Effector CD4-positive, alpha-beta T cell (primary cell): ENCODE measurements around the gene RCL1.

Experiments used
- DNase-seq: peaks from one replicate; pipeline ENCODE4 v3.0.0-alpha.2; 2020

The RCL1 gene

DNA sequence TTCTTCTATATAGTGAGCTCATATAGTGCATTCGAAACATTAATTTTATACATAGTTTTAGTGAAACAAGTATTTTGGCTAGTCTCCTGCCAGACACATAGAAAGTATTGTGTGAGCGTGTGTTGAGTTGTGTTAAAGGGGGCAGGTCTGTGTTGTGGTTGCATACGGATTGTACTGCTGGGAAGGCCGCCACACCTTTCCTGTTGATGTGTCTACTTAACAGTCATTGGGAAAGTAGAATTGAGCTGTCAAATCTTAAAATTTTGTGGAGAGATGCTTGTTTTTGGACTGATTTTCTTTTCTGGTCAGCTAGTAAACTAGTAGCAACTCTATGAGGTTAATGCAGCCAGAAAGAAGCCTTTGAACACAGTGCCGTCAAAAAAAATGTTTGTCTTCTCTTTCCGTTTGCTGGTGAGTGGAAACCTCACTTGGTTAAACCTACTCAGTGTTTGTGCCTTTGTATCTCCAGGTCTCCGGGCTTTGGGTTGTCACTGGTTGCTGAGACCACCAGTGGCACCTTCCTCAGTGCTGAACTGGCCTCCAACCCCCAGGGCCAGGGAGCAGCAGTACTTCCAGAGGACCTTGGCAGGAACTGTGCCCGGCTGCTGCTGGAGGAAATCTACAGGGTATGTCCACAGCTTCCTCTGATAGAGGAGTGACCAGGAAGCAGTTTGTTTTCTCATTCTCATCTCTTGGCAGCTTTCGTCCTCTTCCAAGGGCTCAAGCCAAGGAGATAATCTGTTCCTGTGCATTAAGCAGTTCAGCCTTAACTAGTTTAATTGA lies 51.5 kb downstream of the RCL1 start:
- DNase-seq: no peak

GRCh38 chr9:4849369-4849768 lies 56.6 kb downstream of the RCL1 start:
- no peak for DNase-seq

DNA sequence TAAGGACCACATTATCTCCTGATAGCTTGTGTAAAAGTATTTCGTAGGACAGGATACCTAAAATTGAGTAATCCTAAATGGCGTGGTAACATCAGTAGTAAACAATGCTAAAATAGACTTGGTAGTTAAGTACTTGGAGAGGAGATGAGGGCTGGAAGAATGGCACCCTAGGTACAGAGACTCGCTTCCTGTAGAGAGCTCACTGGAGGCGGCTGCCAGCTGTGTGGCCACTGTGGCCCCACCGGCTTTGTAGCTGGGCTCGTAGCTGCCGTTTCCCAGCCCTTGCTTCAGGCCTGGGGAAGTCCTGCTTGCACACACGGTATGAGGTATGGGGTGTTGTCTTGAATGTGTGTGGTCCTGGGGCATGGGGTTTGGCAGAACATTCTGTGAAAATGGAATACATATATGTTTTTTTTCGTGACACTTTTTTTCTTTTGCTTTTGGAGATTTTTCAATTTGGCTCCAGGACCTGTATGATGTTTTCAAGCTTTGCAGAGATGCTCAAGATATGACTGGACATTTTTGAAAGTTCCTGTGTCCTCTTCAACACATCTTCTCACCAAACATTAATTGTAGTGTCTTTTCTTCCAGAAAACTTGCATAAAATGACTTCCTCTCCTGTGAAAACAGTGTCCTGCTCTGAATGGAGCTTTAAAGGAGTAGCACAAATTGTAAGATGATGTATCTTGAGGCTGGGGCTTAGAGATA lies 58.0 kb downstream of the RCL1 start:
- no peak for DNase-seq

- no peak for DNase-seq
These were observed 59.7 kb downstream of the RCL1 start for GRCh38 chr9:4852419-4852818.

DNA sequence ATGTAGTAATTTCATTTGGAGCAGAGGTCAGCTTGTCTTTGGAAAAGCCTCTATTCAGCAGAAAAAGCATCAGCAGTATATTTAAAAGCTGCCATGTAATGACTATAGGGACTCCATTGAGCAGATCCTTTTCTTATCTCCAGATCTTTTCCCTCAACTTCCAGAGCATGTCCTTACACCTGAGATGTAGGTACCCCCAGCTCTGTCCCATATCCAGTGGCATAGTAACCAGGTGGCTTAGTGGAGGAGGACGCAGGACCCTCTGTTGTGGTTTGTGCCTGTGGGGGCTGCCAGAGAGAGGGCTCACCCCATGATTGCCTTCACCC lies 61.5 kb downstream of the RCL1 start:
- no peak for DNase-seq

- no peak for DNase-seq
These were observed 63.1 kb downstream of the RCL1 start for GRCh38 chr9:4855841-4856240.

GRCh38 chr9:4857163-4857810 lies 64.5 kb downstream of the RCL1 start:
- no peak for DNase-seq

DNA sequence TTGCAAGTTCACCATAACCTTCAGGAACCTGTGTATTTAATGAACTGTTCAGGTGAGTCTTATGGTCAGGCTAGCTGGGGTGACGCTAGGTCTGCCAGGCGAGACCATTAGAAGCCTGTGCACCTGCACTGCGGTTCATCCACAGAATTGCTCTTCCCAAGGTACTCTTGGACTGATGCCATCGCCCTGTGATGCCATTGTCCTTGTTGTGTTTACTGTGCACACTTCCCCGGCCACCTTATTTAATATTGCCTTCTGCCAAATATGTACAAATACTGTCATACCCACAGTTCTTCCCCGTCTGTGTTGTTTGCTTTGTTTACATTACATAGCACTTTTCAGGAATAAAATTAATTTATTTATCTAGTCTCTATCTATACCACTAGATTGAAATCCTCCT lies 66.3 kb downstream of the RCL1 start:
- DNase-seq: no peak

DNA sequence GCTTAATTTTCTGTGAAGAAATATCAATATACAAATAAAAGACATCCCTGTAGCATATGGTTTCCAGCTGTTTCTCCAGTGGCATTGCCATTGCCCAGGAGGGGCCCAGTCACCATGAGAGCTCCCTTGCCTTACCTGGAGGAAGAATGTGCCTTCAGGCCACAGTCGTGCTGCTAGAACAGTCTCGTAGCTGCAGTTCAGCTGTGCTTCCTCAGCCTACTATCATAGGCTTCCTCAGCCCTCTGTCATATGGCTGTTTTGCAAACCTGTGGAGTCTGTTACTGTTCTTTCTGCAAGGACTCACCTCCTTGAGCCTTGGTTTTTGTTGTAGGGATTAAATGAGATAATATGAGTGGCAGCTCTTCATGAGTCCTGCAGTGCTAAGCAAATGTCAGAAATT lies 67.6 kb downstream of the RCL1 start:
- DNase-seq: no peak

DNA sequence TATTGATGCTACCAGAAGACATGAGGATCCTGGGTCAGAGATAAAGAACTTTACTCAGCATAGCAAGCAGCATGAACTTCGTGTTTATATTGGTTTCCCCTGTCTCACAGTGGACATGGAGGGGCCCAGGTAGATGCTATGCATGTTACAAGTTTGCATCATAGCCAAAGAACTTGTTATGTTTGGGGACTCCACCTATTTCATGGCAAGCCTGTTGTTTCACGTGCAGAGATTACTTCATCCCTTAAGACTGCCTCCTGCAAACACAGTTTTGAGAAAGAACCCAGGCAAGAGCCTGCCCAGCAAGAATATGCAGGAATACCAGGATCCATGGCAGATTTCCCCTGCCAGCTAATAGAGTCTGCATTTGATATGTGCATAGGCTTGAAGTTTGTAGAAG lies 68.4 kb downstream of the RCL1 start:
- no peak for DNase-seq

DNA sequence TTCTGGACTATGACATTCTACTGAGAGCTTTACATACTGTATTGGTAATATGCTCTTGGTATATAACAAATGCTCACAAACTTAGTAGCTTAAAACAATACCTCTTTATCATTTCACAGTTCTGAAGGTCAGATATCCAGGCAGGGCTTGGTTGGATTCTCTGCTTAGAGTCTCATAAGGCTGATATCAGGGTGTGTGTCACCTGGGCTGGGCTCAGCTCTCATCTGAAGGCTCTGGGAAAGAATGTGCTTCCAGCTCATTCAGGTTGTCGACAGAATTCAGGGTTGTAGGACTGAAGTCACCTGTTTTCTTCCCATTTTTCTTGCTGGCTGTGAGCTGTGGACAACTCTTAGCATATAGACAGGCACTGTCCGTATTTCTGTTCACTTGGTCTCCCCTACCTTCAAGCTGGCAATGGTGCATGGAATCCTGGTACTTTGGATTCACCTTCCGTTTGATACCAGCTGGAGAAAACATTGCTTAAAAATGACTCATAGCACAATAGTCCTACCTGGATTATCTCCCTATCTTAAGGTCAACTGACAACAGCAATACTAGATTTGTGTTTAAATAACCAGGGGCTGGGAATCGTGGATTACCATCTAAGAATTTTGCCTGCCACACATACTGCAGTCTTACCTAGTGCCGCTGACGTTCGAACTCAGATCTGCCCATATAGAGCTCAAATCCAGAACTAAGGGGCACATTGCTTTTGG lies 69.2 kb downstream of the RCL1 start:
- DNase-seq: no peak

GRCh38 chr9:4862506-4863250 lies 69.9 kb downstream of the RCL1 start:
- no peak for DNase-seq

DNA sequence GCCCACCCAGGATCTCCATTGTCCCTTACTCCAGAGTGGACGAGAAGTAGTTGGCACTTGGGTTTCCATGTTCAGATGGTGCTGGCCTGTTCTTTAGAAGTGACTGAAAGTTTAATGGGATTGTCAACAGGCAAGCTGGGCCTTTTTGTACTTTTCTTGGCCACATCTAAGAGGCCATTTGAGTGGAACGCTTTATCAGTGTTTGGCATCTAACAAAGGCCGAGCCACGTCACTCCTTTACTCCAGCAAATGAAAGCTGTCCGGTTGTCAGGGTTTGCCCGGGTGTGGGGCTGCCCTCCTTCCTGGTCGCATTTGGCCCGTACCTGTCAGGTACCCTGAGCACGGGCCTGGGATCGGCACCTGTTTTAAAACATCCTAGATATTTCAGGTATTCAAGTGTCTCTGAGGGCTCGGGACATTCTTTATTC lies 71.5 kb downstream of the RCL1 start:
- no peak for DNase-seq

DNA sequence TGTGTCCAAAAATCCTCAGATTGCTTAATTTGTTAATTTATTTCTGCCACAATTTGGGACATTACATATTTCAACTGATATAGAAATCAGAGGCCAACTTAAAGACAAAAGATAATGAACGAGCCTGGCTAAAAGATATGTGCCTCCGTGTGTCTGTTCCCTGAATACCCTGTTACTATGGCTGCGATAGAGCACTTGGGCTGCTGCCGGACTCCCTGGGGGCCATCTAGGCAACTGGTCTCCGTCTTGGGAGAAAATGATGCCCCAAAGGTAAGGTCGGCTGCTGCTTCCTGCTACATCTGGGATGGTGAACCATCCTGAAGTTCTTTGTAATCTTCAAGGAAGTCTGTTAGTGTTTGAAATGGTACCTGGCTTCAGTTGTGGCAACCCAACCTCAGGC lies 72.0 kb downstream of the RCL1 start:
- DNase-seq: no peak

- DNase-seq: no peak
These were observed 72.9 kb downstream of the RCL1 start for GRCh38 chr9:4865681-4866080.

DNA sequence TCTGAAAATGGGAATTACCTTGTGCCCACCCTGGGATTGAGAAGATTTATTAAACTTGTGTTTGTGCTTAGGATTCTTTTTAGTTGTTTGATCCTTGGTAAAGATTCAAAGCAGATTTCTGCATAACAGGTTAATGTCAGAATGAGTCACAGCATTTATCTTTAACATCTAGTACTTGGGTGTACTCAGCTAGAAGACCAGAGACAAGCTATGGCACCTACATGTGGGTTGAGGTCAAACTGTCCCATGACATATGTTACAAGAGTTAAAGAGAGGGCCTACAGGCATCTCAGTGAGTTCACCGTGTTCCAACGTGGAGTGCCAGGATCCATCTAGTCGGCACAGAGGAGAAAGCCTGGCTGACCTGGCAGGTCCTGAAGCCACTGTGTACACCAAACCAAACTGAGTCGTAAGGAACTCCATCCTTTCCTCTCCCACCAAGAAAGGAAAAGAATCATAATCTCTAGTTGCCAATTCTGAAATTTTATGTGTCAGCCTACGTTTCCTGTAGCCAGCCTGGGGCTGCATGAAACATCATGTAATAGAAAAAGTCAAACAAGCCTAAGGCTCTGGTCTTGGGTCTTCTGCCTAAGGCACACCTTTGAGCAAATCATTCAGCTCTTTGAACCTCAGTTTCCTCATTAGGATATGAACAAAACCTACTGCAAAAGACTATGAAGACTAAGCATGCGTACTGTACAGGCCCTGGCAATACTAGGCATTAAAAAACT lies 73.7 kb downstream of the RCL1 start:
- DNase-seq: no peak

DNA sequence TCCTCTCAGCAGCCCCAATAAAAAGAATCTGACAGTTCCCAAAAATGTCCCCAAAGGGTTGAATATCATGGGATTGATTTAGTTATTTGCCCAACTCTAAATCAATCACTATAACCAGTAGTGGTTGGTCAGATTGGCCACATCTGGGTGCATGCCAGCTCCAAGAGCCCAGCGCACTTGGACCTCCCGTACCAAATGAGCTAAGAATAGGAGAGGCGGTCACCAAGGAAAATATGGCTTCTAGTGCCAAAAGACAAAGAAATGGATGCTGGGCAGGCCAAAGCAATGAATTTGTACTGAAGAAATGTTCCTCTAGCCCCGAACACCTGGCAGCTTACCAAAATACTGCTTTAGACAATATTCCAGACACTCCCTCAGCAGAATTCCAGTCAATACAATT lies 80.3 kb downstream of the RCL1 start:
- DNase-seq: no peak

- DNase-seq: no peak
These were observed 82.8 kb downstream of the RCL1 start for GRCh38 chr9:4875559-4875958.

DNA sequence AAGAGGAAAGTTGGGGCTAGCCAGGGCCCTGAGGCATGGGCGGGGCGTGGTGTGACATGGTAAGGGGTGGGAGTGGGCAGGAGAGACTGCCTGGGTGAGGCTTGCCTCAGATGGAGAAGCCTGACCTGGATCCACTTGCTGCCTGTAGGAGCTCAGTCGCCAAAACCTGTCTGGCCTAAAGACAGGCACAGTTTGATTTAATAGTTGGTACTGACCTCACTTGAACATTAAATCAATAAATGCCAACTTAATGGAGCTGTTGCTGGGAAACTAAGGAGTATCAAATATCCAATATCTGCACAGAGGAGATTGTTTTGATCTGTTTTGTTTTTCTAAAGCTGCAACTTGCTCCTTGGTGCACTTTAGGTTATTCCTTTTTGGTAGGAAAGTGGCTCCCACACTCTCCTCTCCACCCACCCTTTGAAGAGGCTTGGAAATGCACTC lies 86.4 kb downstream of the RCL1 start:
- DNase-seq: no peak

DNA sequence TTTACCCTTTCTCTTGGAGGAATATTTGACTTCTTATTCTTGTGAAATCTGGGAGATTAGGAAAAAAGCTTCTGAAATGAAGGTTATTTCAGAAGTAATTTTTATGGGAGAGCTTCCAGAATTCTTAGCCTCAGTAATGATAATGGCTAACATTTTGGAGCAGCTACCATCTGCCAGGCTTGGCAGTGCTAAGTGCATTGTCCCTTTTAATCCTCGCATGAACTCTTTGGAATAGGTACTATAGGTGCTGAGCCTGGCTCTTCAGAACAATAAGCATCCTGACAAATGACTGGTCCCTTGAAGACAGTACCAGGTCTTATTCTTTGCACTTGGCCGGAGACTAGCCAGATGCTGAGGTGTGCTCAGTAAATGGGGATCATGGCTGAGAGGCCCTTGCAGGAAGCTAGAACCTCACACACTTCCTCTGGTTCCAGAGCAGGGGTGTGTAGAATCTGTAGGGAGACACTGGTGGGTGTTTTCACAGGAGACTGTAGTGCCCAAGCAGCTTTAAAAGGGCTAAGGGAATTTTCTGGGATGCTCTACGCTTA lies 90.7 kb downstream of the RCL1 start:
- DNase-seq: no peak

GRCh38 chr9:4886698-4887097 lies 94.0 kb downstream of the RCL1 start:
- no peak for DNase-seq

GRCh38 chr9:4887556-4887955 lies 94.8 kb downstream of the RCL1 start:
- DNase-seq: no peak
